Fibroblast of lung (primary cell): ENCODE results near the gene PSMA7. TPM values are rescaled to one million over a fixed set of nuclear protein-coding genes. Genes with fewer than 3 reads are reported as not detected.
A peak's percentile ranks its signal among the peaks of the same experiment; 100 is the strongest.

Source experiments
- DNase-seq, 2 donors: peaks; one replicate each; pipeline versions ENCODE4 v3.0.0 to v3.0.0-alpha.2; 2010; ENCODE audit warnings: low read depth in 2 of 2
- H2AFZ ChIP-seq: 2 replicates; pipeline ENCODE4 v1.5.1; 2012; ENCODE audit warnings: low read length, control low read depth, inconsistent platforms
- H3K27ac ChIP-seq: 2 replicates; pipeline ENCODE4 v1.5.1; 2011; ENCODE audit warnings: low read length, control low read depth; ENCODE audit not compliant: insufficient read depth
- H3K27me3 ChIP-seq: 2 replicates; pipeline ENCODE4 v1.5.1; 2011; ENCODE audit warnings: mild to moderate bottlenecking, low read length; ENCODE audit not compliant: control insufficient read depth, insufficient read depth
- H3K36me3 ChIP-seq: 2 replicates; pipeline ENCODE4 v1.5.1; 2011; ENCODE audit warnings: low read length; ENCODE audit not compliant: control insufficient read depth, insufficient read depth
- H3K4me1 ChIP-seq: 2 replicates; pipeline ENCODE4 v1.5.1; 2011; ENCODE audit warnings: low read length; ENCODE audit not compliant: control insufficient read depth, insufficient read depth; ENCODE audit errors: extremely low read depth
- H3K4me2 ChIP-seq: 2 replicates; pipeline ENCODE4 v1.5.1; 2011; ENCODE audit warnings: low read length, control low read depth; ENCODE audit not compliant: insufficient read depth; ENCODE audit errors: extremely low read depth
- H3K4me3 ChIP-seq, 4 experiments: fragments of 200-600 bp in 1 of 4; sonication (generic) in 1 of 4; replicated peaks in 1 of 4; 2 replicates each; pipeline ENCODE4 v1.5.1; 2011 to 2016; ENCODE audit warnings: low read length in 4 of 4, low read depth in 3 of 4, mild to moderate bottlenecking in 3 of 4, control low read depth in 2 of 4, inconsistent platforms in 1 of 4, mixed read lengths in 1 of 4; ENCODE audit not compliant: insufficient read depth in 1 of 4; ENCODE audit errors: control extremely low read depth in 1 of 4
- H3K79me2 ChIP-seq: 2 replicates; pipeline ENCODE4 v1.5.1; 2012; ENCODE audit warnings: mild to moderate bottlenecking, low read length, inconsistent platforms; ENCODE audit not compliant: control insufficient read depth, insufficient read depth
- H3K9ac ChIP-seq: 2 replicates; pipeline ENCODE4 v1.5.1; 2011; ENCODE audit warnings: mild to moderate bottlenecking, low read length, control low read depth; ENCODE audit not compliant: insufficient read depth
- H3K9me3 ChIP-seq: 2 replicates; pipeline ENCODE4 v1.5.1; 2012; ENCODE audit warnings: low read depth, low read length; ENCODE audit not compliant: control insufficient read depth, insufficient read depth
- H4K20me1 ChIP-seq: 2 replicates; pipeline ENCODE4 v1.5.1; 2011; ENCODE audit warnings: low read length; ENCODE audit not compliant: control insufficient read depth, insufficient read depth; ENCODE audit errors: extremely low read depth
- CTCF ChIP-seq, 2 donors: IDR thresholded peaks in 1 of 2; conservative IDR thresholded peaks in 1 of 2; 1 replicate in 1 of 2; 2 replicates in 1 of 2; pipeline ENCODE4 v1.5.1; 2011 to 2012; ENCODE audit warnings: low read length in 2 of 2, control low read depth in 1 of 2, inconsistent platforms in 1 of 2, low read depth in 1 of 2, mild to moderate bottlenecking in 1 of 2
- EZH2 ChIP-seq: IDR thresholded peaks from 2 replicates; pipeline ENCODE4 v1.5.1; 2012; ENCODE audit warnings: low read length, control low read depth, mild to moderate bottlenecking; ENCODE audit errors: missing control alignments
- polyA plus RNA-seq, 2 donors: library from polyadenylated mRNA; depleted of rRNA in 1 of 2; stranded (reverse) in 1 of 2; unstranded in 1 of 2; fragments of >200 nt; gene quantifications; 2 replicates each; pipeline ENCODE4 v1.2.1, GENCODE V29; 2011 to 2012; ENCODE audit warnings: missing spikeins in 1 of 2
- total RNA-seq: library from RNA; depleted of rRNA; stranded (reverse); fragments of >200 nt; gene quantifications from 2 replicates; pipeline ENCODE4 v1.2.1, GENCODE V29; 2014

Gene PSMA7
- total and polyA plus RNA-seq, 2 donors (not counting 1 experiment from before 2014, with no cell fraction given) = 234 to 342 TPM

DNA sequence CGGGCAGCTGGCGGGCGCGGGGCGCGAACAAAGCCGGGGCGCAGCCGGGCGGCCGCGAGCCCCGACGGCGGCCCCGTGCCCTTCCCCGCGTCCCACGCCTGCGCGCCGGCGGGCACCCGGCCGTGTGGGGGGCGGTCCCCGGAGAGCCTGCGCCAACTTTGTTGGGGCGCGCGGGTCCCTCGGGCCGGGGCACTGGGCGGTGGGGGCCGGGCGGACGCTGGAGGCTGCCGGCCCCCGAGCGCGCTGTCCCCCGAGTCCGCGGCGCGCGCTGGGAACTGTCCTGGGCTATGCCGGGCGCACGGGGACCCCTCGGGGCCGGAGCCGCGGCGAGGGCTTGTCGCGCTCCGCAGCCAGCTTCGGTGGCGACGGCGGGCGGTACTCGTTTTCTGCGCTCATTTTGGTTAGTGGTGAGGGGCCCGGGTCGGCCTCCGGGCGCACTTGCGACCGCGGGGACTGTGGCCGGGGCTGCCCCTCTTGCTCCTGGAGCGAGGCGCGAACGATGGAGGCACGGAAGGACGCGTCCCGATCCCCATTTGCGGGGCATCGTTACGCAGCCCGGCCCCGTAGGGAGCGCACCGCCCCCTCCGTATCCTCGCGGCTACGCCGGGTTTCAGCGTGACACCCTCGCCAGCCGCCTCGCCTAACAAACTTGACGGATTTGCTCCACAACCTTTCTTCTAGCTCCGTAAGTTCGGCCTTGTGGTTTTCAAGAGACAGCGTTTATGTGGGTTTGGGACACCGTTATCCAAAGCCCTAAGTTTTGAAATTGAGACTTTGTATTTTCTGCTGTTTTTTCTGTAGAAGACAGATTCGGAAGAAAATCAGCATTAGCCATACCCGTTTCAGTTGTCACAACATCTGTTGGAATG is 997 bp upstream of the PSMA7 start:
- H3K9ac ChIP-seq = peak overlapping the region; percentile 92
- peak overlapping the region; percentile 92 for H3K4me2 ChIP-seq
- no peak for TF ChIP-seq CTCF (conservative IDR thresholded peaks at IDR 0.05 in 1 of 2, IDR thresholded peaks at IDR 0.05 in 1 of 2; ENCODE audit: low read depth in 1 of 2, low read length in 2 of 2)
- TF ChIP-seq EZH2 = no peak
- peaks cover 2% of the 10 kb centered on the region for H4K20me1 ChIP-seq
- H3K36me3 ChIP-seq = peaks cover 10% of the 10 kb centered on the region
- peak; percentile 66 to 70 for DNase-seq
- H3K27ac ChIP-seq = peak overlapping the region; percentile 69
- H3K4me3 ChIP-seq = peak overlapping the region; percentile 56 to 77 (median 70)
- peak overlapping the region; percentile 11 for H2AFZ ChIP-seq
- no peaks in the 10 kb centered on the region for H3K27me3 ChIP-seq
- H3K4me1 ChIP-seq = peaks cover 2% of the 10 kb centered on the region
- peaks cover 87% of the 10 kb centered on the region for H3K79me2 ChIP-seq
- no peaks in the 10 kb centered on the region for H3K9me3 ChIP-seq

DNA sequence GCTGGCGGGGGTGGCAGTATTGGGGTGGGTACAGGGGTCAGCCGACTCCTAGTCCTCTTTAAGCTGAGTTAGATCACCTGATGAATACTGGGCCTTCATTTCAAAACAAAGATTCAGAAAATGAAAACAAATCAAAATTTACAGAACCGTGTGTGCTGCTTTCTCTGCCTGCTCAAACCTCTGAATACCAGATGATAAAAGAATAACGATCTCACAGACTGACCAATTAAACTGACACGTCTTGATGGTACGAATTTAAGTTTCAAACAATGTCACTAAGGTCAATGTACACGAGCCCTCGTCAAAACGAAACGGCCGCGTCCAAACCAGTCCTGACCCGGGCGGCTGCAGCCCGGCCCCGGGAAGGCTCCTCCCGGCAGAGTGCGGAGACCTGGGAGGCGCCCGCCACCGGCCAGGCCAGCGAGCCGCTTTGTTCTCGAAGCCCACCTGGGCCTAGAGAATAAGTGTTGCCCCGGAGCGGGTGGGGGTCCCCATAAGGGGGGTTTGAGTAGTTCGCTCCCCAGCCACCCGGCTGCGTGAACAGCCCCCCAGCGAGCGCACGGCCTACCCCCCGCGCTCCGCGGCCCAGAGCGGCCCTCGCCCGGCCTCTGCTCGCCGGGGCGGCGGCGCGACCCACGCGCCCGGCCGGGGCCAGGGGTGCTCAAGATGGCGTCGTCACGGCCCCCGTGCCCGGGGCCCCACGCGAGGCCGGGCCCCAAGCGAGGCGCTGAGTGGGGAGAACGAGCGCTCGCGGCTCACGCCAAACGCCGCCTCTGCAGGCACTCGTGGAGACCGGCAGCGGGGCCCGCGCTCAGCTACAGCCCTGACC is 728 bp downstream of the PSMA7 start:
- TF ChIP-seq EZH2 = no peak
- TF ChIP-seq CTCF (conservative IDR thresholded peaks at IDR 0.05 in 1 of 2, IDR thresholded peaks at IDR 0.05 in 1 of 2; ENCODE audit: low read depth in 1 of 2, low read length in 2 of 2) = no peak
- Histone ChIP-seq H3K27ac (peak overlapping the region; percentile 83), H3K4me2 (peak overlapping the region; percentile 98), H3K4me1 (peaks cover 2% of the 10 kb centered on the region), H2AFZ (no peak overlapping the region), H3K9me3 (no peaks in the 10 kb centered on the region), H3K36me3 (peaks cover 20% of the 10 kb centered on the region), H4K20me1 (peaks cover 2% of the 10 kb centered on the region), H3K27me3 (no peaks in the 10 kb centered on the region), H3K9ac (peak overlapping the region; percentile 92), H3K4me3 (peak overlapping the region; percentile 66 to 88 (median 76)), H3K79me2 (peaks cover 77% of the 10 kb centered on the region)
- DNase-seq = no peak
